Activated naive CD4-positive, alpha-beta T cell treated with anti-CD3 and anti-CD28 coated beads, Interleukin-2, amount 50 U/mL, for 24 hours (primary cell): ENCODE data around the gene PDE4B.
"Not testable (repeated sequence)": the region's sequence is repeated elsewhere in the genome, so short reads cannot be mapped to it uniquely, and the experiment has no call there.

Experiments used
- H3K27ac Mint-ChIP-seq: one replicate; pipeline ENCODE4 v1.8.0; 2021; ENCODE audit warnings: mild to moderate bottlenecking, mixed read lengths
- H3K27me3 Mint-ChIP-seq: one replicate; pipeline ENCODE4 v1.8.0; 2021; ENCODE audit warnings: mixed read lengths
- H3K36me3 Mint-ChIP-seq: one replicate; pipeline ENCODE4 v1.8.0; 2021; ENCODE audit warnings: mixed read lengths
- H3K4me1 Mint-ChIP-seq: one replicate; pipeline ENCODE4 v1.8.0; 2021; ENCODE audit warnings: mixed read lengths
- H3K4me3 Mint-ChIP-seq: one replicate; pipeline ENCODE4 v1.8.0; 2021; ENCODE audit warnings: mild to moderate bottlenecking, mixed read lengths
- H3K9me3 Mint-ChIP-seq: one replicate; pipeline ENCODE4 v1.8.0; 2021; ENCODE audit warnings: mixed read lengths

The PDE4B gene

DNA sequence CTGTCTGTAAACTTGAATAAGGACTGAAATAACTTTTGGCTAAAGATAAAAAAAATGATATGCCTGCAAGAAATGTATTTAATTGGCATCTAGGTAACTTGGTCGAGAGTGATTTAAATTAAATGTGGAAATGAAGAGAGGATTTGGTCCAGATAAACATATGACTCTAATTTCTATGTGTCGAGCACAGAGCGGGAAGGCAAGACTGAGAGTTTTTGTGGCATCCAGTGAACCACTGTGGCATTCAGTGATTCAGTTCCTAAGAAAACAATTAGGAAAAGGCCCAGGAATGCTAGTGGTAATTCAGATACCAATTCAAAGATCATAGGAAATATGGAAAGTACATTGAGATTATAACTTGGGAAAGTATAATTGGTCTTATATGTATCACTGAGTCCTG, 39.6 kb downstream of the PDE4B start:
- peaks cover 2% of the 10 kb centered on the region for H3K27me3 Mint-ChIP-seq
- no peak overlapping the region for H3K27ac Mint-ChIP-seq
- H3K4me3 Mint-ChIP-seq = no peak overlapping the region
- H3K36me3 Mint-ChIP-seq = no peaks in the 10 kb centered on the region
- no peaks in the 10 kb centered on the region for H3K4me1 Mint-ChIP-seq
- no peaks in the 10 kb centered on the region for H3K9me3 Mint-ChIP-seq

DNA sequence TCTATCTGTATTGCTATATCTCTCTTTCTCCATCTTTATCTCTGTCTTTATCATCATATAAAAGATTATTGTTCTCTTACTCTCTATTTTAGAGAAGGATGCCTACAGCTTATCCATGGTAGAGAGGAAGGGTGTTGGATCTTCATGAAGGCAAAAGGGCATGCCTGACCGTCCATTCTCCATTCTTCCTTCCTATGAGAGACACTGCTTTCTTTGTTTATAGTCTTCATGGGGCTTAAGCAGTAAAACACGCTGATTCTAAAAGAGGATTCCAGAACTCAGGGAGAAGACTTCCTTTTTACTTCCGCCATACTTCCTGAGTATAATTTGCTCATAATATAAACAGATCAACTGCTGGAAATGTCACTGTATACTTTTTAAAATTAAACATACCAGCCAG, 44.0 kb downstream of the PDE4B start:
- no peaks in the 10 kb centered on the region for H3K9me3 Mint-ChIP-seq
- H3K4me3 Mint-ChIP-seq = no peak overlapping the region
- H3K36me3 Mint-ChIP-seq = no peaks in the 10 kb centered on the region
- H3K27me3 Mint-ChIP-seq = peaks cover 1% of the 10 kb centered on the region
- no peaks in the 10 kb centered on the region for H3K4me1 Mint-ChIP-seq
- no peak overlapping the region for H3K27ac Mint-ChIP-seq

DNA sequence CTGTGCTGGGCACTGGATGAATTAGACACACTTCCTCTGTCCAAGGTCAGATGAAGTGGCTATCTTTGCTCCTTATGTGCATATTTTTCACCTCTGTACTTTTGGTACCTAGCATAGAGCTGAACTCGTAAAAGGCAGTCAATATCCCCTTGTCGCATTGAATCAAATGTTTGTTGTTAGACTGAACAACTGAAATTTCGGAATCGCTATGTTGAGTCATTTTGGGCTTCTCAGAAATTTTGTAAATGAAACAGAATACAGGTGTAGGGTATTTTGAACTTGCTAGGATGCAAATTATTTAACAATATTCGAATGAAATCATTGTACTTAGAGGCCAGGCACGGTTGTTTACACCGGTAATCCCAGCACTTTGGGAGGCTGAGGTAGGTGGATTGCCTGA, 48.0 kb downstream of the PDE4B start:
- Mint-ChIP-seq H3K27ac (no peak overlapping the region), H3K36me3 (no peaks in the 10 kb centered on the region), H3K4me3 (no peak overlapping the region), H3K27me3 (peaks cover 1% of the 10 kb centered on the region), H3K4me1 (no peaks in the 10 kb centered on the region), H3K9me3 (no peaks in the 10 kb centered on the region)

DNA sequence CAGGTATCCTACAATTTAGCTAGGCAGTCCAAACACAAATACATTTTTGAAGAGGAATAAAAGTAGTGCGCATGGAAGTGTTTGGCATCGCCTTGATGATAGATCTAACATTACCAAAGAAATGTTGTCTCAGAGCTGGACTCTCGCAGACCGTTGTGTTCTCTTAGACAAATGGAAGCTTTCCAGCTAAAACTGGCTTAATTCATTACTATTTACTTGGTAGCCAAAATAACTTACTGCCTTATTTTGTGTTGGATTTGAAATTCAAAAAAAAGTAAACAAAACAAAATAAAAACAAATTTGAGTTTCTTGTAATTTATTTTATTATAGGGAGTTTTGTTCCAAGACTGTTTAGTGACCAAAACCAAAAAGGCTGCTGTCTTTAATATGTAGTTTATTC, 51.6 kb downstream of the PDE4B start:
- Mint-ChIP-seq H3K4me3 (no peak overlapping the region), H3K27me3 (peaks cover 4% of the 10 kb centered on the region), H3K27ac (no peak overlapping the region), H3K36me3 (no peaks in the 10 kb centered on the region), H3K4me1 (no peaks in the 10 kb centered on the region), H3K9me3 (peaks cover 5% of the 10 kb centered on the region)

DNA sequence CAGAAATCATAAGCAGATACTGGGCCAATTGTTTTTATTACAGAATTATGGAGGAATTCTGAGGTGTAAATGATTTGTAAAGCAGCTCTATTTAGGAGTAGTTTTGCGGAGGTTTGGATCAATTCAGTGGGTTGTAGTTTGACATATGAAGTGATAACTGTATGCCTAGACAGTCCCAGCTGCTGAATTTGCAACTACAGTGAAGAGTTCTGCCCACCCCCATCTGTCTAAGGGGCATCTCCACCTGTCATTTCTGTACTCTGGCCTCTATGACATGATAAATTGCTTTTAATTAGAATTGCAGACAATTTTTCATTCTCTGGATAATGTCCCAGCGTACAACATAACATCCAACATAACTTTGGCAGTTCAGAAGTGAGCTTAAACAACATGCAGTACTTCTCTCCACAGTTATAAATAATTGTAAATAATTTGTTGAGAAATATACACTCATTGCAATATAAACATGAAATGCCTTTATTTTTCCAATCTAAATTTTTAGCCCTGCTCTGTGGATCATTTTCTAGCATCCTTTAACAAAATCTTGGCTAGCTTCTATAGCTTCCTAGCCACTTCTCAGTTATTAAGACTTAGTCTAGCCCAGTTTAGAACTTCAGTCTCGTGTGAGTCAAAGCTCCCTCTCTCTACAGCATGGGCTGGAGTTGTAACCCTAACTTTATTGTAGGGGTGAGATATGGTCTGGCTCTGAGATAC, 52.3 kb downstream of the PDE4B start:
- Mint-ChIP-seq H3K9me3 (peaks cover 5% of the 10 kb centered on the region), H3K36me3 (no peaks in the 10 kb centered on the region), H3K4me1 (no peaks in the 10 kb centered on the region), H3K4me3 (no peak overlapping the region), H3K27me3 (peaks cover 4% of the 10 kb centered on the region), H3K27ac (no peak overlapping the region)

DNA sequence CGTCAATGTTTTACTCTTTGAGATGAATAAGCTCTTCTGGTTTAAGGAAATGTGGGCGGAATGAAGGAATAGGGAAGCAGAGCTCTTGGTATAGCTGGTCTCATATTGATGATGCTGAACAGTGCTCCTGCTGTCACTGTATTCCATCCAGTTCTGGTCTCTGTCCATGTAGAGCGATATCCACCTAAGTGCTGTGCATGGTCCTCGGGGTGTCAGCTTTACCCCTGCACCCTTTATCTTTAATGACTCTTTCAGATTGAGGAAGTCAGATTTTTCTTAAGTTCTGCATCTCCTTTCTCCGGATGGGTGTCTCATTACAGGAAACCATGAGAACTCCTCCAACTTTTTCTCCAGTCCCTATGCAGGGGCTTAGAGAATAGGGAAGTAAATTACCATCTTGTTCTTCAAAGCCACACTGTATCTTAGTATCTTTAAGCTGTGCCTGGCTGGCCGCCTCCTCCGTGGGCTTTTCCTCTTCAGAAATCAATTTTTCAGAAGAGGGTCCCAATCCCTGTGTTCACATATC, 52.9 kb downstream of the PDE4B start:
- peaks cover 5% of the 10 kb centered on the region for H3K9me3 Mint-ChIP-seq
- H3K36me3 Mint-ChIP-seq = no peaks in the 10 kb centered on the region
- H3K27ac Mint-ChIP-seq = no peak overlapping the region
- H3K4me1 Mint-ChIP-seq = no peaks in the 10 kb centered on the region
- no peak overlapping the region for H3K4me3 Mint-ChIP-seq
- H3K27me3 Mint-ChIP-seq = peaks cover 4% of the 10 kb centered on the region

DNA sequence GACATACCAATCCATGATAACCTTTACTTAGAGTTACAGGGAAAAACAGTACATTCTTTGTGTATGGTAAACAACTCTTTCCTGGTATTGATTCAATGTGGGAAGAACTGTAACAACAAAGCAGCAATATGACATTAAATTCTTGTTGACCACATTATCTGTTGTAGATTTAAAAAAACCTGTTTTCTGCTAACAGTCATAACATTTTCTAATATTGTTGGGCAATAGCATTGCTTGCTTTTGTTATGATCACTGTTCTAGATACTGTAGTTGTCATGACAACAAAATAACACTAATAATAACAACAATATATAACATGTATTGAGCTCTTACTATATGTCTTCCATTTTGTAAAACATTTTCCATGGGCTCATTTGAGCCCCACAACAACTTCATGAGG, 54.2 kb downstream of the PDE4B start:
- Mint-ChIP-seq H3K36me3 (no peaks in the 10 kb centered on the region), H3K27me3 (peaks cover 4% of the 10 kb centered on the region), H3K4me3 (no peak overlapping the region), H3K27ac (no peak overlapping the region), H3K4me1 (no peaks in the 10 kb centered on the region), H3K9me3 (peaks cover 5% of the 10 kb centered on the region)

DNA sequence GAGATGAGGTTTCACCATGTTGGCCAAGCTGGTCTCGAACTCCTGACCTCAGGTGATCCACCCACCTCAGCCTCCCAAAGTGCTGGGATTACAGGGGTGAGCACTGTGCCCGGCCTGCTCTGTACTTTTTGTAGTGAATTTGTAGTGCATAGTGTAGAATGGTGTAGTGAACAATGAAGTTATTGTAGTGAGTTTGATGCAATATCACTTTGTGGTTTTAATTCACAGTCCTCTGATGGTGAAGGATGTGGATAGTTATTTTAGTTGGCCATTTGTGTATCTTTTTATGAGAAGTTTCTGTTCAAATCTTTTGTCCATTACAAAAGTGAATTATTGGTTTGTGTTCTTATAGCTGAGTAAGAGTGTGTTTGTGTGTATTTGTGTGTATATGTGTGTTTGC, 57.6 kb downstream of the PDE4B start:
- H3K36me3 Mint-ChIP-seq = no peaks in the 10 kb centered on the region
- H3K27me3 Mint-ChIP-seq = peaks cover 4% of the 10 kb centered on the region
- H3K27ac Mint-ChIP-seq = no peak overlapping the region
- H3K4me3 Mint-ChIP-seq = no peak overlapping the region
- H3K4me1 Mint-ChIP-seq = no peaks in the 10 kb centered on the region
- peaks cover 5% of the 10 kb centered on the region for H3K9me3 Mint-ChIP-seq

DNA sequence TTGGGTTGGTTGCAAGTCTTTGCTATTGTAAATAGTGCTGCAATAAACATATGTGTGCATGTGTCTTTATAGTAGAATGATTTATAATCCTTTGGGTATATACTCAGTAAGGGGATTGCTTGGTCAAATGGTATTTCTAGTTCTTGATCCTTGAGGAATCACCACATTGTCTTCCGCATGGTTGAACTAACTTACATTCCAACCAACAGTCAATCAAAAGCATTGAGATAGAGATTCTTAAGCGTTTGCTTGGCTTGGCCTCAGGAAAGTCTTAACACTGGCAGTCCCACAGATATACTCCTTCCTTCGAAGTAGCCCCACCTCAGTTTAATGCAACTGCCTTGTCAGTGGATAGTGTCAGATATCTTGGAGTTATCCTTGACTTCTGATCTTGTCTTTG, 63.9 kb downstream of the PDE4B start:
- H3K27ac Mint-ChIP-seq, H3K4me3 Mint-ChIP-seq, H3K36me3 Mint-ChIP-seq: not testable (repeated sequence)

DNA sequence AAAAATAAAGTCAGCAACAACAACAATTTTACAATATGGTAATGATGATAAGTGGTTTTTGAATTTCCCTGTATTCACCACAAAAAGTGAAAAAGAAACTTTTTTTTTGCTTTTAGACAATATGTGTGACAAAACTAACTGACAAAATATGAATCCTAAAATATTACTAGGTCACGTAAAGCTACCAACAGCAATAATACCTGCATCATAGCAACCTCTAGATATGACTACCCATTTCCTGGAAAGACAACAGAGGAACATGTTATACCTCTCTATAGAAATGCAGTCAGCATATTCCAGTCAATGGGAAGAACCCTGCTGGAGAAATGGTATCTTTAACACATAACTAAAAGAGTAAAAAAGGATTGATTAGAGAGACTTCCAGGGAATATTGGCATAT, 73.7 kb downstream of the PDE4B start:
- Mint-ChIP-seq H3K4me1 (no peaks in the 10 kb centered on the region), H3K9me3 (peaks cover 8% of the 10 kb centered on the region), H3K4me3 (no peak overlapping the region), H3K27me3 (peaks cover 6% of the 10 kb centered on the region), H3K36me3 (peaks cover 1% of the 10 kb centered on the region), H3K27ac (no peak overlapping the region)

More for the DNA sequence above, 63.9 kb downstream of the PDE4B start:
- not testable (repeated sequence) for H3K27me3 Mint-ChIP-seq, H3K9me3 Mint-ChIP-seq, H3K4me1 Mint-ChIP-seq

DNA sequence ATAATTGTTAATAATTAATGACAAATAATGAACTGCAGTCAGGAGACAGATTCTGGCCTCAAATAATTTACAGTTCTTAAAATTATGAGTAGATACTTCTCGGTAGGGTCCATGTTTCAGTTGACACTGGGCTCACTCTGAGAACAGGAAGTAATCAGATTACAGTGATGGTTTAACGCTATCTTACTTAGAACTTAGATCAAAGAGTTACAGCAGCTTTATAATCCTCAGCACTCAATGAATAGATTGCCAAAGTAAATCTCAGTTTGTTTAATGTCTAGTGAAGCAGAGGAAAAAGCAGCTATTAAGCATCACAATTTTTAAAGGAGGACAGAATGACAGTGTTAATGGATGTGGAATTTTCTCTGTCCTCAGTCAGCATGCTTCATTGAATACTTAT, 79.6 kb downstream of the PDE4B start:
- Mint-ChIP-seq H3K27me3 (no peaks in the 10 kb centered on the region), H3K27ac (no peak overlapping the region), H3K9me3 (no peaks in the 10 kb centered on the region), H3K4me3 (no peak overlapping the region), H3K4me1 (no peaks in the 10 kb centered on the region), H3K36me3 (no peaks in the 10 kb centered on the region)

DNA sequence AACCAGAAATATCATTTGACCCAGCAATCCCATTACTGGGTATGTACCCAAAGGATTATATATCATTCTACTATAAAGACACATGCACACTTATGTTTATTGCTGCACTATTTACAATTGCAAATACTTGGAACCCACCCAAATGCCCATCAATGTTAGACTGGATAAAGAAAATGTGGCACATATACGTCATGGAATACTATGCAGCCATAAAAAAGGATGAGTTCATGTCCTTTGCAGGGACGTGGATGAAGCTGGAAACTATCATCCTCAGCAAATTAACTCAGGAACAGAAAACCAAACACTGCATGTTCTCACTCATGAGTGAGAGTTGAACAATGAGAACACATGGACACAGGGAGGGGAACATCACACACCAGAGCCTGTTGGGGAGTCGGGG, 85.6 kb downstream of the PDE4B start:
- not testable (repeated sequence) for H3K9me3 Mint-ChIP-seq, H3K36me3 Mint-ChIP-seq, H3K4me3 Mint-ChIP-seq, H3K4me1 Mint-ChIP-seq, H3K27me3 Mint-ChIP-seq, H3K27ac Mint-ChIP-seq

DNA sequence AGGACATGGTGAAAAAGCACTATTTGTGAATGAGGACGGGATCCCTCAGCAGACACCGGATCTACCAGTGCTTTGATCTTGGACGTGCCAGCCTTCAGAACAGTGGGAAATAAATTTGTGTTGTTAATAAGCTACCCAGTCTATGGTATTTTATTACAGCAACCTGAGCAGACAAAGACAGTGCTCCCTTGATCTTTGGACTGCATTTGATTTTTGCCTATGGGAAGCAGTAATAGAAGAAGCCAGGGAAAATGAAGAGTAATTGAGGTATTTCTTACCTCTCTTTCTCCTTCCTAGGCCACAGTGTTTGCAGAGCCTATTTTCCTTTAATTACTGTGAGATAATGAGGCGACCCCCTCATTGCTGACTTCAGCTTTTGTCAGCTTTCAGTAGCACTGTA, 87.9 kb downstream of the PDE4B start:
- Mint-ChIP-seq H3K27ac (no peak overlapping the region), H3K27me3 (no peaks in the 10 kb centered on the region), H3K36me3 (no peaks in the 10 kb centered on the region), H3K9me3 (no peaks in the 10 kb centered on the region), H3K4me1 (no peaks in the 10 kb centered on the region), H3K4me3 (no peak overlapping the region)

DNA sequence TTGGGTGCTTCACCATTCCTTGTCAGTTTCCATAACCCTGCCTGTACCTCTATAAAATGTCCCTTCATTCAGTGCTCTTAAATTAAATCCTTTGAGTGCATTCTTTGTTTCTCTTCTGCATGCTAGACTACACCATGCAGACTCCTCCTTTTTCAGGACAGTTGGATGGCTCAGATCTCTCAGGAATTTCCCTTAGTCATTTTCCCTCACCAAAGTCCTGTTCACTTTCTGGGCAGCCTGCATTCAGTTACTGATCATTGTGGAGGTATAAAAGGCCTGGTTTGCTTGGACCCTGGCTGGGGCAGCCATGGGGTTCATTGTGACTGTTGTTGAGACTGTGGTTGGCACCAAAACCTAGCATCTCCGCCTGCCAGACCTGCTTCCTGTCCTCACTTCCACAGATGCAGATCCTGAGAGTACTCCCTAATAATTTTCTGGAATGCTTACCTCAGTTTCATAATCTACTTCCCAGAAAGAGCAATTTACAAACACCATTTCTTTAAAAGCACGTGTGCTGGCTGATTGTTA, 88.4 kb downstream of the PDE4B start:
- no peaks in the 10 kb centered on the region for H3K36me3 Mint-ChIP-seq
- H3K27ac Mint-ChIP-seq = no peak overlapping the region
- H3K4me3 Mint-ChIP-seq = no peak overlapping the region
- no peaks in the 10 kb centered on the region for H3K27me3 Mint-ChIP-seq
- no peaks in the 10 kb centered on the region for H3K4me1 Mint-ChIP-seq
- no peaks in the 10 kb centered on the region for H3K9me3 Mint-ChIP-seq

DNA sequence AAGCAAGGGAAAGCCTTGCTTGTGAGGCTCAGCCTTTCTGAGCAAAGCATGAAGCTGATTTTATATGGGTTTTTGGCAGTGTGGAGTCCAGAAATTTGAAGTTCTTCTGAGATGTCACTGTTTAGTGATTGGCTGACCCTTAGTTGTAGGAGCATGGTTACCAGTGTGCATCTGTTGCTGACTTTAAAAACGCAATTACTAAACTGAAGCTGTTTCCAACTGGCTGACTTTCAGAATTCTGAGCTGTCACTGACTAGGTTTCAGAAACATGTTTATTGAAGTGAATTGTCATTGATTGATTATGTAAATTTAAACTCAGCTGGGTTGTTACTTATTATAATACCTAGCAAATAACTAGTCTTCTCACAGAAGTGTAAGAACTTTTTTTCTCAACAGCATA, 89.4 kb downstream of the PDE4B start:
- Mint-ChIP-seq H3K9me3 (no peaks in the 10 kb centered on the region), H3K4me3 (no peak overlapping the region), H3K4me1 (no peaks in the 10 kb centered on the region), H3K27ac (no peak overlapping the region), H3K27me3 (no peaks in the 10 kb centered on the region), H3K36me3 (no peaks in the 10 kb centered on the region)

DNA sequence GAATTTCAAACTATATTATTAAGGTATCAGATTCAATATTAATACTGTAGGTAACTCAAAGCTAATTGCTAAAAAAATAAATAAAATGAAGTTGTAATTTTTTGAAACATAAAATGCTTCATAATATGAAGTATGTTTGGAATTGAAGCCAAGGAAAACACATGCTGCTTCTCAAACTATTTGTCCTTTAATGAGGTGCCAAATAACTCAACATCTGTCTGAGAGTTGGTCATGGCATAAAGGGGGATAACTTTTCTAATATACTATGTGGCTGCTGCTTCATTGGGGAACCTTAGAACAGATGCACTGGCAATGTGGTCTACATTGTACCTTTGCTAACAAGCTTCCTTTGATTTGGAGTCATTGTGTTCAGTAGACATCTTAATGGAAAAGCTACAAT, 96.7 kb downstream of the PDE4B start:
- Mint-ChIP-seq H3K27me3 (peaks cover 7% of the 10 kb centered on the region), H3K4me1 (no peaks in the 10 kb centered on the region), H3K4me3 (no peak overlapping the region), H3K36me3 (no peaks in the 10 kb centered on the region), H3K9me3 (no peaks in the 10 kb centered on the region), H3K27ac (no peak overlapping the region)
